Fibroblast of skin of right biceps (primary cell): ENCODE measurements around the gene U2AF1L4.

Experiments
- DNase-seq: peaks from one replicate; pipeline ENCODE4 v3.0.0-alpha.2; 2013

U2AF1L4 gene

DNA sequence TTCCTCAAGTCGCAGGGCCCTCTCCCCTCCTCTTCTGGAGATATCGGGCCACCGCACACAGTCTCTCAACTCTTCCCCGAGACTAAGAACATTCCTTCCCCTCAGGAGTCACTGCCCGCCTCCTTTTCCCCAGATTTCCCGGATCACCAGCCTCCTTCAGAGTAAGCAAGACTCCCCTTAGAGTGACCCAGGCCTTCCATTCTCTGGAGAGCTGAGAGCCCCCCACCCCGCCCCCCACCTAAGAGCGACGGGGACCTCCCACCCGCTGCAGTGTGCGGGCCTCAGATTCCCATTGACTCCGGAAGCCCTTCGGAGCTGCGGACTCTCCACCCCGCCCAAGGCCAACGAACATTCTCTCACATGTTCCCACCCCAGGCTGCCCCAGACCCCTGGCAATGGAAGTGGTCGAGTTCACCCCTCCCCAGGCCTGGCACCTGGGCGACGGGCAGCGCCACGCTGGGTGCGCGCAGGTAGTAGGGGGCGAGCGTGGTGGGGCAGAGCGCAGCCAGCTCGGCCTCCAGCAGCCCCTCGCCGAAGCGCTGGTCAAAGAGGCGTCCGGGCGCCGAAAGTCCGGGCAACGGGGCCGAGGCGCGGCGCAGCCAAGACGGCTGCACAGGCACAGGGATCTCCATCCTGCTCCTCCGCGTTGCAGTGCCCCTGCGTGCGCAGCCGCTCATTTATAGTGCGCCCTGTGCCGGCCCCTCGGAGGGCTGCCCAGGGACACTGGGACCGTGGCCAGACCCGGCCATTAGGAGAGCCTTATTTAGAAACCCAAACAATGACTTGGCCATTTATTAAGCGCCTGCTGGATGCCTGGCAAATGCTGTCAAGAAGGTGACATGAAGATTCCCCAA lies 11.4 kb upstream of the U2AF1L4 start, which contains the start of gene HSPB6:
Gene HSPB6 (minus strand): TSS at position 653 of the 854 bp plus-strand sequence. CDS start 21 bp downstream, at position 632.
- DNase-seq: peak; percentile 79

DNA sequence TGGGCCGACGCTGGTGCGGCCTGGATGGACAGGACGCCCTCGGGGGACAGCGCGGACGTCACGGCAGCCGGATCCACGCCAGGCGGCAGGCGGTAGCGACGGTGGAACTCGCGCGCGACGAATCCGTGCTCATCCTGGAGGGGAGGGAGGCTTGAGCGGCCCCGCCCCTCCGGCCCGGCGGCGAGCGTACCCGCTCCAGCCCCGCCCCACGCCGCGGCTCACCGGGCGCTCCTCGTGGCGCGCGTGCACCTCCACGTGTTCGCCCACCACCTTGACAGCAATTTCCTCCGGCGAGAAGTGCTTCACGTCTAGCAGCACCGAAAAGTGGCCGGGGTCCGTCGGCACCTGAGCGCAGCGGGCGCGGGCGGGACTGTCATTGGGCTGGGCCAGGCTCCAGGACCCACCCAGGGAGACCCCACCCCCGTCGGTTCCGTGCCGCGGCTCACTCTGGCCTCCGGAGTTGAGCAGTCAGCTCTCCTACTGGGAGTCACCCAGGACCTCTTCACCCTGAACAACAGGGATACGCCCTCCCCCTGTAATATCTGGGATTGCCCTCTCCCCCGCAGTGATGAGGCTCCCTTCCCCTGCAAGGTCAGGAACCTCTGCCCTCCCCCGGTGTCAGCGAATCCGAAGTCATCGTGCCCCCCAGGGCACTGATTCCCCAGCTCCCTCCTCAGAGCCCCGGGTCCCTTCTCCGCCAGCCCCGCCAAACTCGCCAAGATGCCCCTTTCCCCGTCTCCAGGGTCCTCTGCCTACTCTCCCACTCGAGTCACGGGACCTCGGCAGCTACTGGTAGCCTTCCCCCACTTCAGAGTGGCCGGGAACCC lies 10.5 kb upstream of the U2AF1L4 start:
- DNase-seq: peak; percentile 68

DNA sequence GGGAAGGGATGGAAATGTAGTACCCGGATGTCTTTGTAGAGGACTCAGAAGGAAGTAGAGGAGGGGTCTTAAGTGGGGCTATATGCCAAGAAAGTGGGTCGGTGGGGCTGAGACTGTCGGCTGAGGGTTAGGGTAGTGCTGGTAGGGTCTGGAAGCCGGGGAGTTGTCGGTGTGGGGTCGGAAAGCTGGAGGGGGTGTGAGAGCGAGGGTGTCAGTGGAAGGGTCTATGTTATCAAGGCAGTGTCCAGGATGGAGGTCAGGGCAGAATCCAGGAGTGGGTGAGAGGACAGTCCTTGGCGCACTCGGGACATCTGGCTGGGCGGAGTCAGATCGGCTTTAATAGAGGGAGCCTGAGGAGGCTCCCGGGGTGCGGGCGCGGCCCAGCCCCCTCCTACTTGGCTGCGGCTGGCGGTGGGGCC lies 9.9 kb upstream of the U2AF1L4 start:
- DNase-seq: no peak

DNA sequence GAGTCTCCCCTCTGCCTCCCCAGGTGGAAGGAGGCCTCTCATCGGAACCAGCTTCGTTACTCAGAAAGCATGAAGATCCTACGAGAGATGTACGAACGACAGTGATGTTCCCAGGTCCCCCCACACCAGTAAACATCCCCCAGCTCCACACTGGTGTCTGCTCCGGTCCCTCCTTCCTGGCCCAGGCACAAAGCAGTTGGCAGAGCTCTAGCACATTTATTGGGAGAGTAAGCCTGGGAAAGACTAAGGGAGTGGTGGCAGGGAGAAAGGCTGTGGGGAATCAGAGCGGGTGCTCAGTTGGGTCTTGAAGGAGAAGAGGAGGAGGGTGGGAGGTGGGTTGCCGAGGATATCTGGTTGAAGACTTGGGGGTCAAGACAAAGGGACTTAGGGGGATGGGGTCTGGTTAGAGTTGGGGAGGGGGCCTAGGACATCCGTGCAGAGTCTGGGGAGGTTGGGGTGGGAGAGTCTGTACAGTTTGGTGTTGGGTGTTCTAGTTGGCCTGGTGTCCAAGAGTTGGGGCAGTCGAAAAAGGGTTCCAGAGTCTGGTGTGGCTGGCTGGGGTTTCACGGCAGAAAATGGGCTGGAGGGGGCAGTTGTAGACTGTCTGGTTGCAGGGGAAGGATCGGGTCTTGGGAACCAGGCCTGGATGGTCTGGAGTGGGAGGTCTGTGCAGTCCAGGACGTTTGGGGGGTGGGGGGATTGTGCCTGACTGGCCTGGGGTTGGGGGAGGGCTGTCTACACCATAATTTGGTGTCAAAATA lies 9.3 kb upstream of the U2AF1L4 start:
- DNase-seq: no peak

DNA sequence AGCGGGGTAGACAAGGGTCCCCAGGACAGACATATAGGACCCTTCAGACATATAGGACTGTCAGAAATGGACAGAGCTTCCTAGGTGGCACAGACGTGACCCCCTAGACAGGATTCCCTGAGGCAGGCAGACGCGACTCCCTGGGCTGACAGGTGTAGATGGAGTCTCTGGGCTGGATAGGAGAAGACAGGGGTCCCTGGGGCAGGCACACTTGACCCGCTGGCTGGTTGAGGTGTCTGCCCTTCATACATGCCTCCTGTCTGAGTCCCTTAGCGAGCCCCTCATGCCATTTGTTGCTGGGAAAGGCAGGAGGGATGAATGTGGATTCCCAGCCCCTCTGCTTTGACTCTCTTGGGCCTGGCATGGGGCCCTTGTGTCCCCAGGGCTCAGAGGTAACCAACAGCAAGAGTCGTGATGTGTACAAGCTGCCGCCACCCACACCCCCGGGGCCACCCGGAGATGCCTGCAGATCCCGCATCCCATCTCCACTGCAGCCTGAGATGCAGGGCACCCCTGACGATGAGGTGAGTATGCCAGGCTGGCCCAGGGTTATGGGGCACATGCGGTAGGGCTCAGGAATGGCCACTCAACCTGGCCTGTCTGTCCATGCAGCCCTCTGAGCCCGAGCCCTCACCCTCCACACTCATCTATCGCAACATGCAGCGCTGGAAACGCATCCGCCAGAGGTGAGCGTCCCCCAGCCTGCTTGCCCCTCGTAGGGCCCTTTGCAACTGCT lies 8.6 kb upstream of the U2AF1L4 start:
- no peak for DNase-seq

DNA sequence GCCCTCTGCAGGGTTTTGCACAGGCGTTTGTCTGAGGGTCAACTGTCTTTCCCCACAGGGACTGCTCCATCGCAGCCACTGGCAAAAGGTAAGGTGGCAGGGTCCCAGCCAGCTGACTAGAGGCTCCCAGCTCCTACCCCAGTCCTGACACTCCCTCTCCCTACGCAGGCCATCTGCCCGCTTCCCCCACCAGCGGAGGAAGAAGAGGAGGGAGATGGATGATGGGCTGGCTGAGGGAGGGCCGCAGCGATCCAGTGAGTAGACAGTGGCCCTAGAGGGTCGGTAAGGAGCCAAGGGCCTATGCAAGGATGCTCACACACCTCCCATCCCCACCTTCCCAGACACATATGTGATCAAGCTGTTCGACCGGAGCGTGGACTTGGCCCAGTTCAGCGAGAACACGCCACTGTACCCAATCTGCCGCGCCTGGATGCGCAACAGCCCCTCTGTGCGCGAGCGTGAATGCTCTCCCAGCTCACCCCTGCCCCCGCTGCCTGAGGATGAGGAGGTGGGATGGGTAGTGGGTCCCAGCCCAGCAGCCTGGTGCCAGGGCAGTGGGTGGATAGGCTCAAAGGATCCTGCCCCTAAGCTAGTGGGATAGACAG lies 7.6 kb upstream of the U2AF1L4 start:
- DNase-seq: no peak

DNA sequence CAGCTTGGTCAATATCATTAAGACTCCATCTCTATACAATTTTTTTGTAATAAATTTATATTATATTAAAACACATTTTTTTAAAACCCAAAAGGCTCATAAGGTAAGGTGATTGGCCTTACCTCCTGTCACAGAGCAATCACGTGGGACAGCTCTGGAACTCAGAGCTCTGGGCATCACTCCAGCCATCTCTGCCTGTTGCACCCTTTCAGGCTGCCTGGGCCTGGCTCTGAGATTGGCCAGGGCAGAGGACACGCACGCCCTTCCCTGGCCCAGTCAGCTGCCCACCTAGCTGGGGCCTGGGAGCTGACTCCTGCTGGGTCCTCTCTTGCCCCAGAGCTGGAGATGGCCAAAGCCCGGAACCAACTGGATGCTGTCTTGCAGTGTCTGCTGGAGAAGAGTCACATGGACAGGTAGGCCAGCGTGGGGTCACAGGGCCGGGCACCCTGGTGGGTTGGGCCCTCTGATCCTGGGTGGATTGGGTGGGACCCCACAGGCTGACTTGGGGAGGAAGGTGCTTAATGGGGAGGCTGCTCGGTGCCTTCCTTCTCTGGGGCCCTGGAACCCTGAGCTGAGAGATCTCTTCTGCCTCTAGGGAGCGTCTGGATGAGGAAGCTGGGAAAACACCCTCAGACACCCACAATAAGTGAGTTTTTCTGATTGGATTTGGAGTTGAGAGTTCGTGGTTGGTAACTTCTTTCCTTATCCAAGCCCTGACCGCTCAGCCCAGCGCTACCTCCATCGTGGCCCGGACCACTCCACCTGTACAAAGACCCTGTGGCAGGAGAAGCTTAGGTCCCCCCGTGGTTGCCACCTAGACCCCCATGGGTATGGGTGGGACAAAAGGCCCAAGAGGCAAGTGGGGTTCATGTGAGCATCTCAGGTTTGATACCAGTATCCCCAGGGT lies 6.9 kb upstream of the U2AF1L4 start:
- no peak for DNase-seq

DNA sequence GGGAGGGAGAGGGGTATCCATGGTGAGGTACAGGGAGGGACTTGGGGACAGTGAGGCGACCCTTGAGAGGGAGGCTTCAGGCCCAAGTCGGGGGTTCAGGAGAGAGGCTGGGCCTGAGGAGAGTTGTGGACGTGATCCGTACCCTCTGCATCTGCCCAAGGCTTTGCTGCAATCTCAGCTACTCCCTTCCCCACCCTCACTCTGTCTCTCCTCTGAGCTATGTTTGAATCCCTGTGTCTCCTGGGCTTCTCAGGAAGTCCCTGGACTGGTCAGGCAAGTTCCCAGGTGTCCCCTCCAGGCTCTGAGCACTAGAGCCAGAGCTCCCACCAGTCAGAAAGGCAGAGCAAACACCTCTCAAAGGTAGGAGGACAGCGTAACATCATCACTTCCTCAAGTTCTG lies 4.9 kb upstream of the U2AF1L4 start:
- DNase-seq: no peak

DNA sequence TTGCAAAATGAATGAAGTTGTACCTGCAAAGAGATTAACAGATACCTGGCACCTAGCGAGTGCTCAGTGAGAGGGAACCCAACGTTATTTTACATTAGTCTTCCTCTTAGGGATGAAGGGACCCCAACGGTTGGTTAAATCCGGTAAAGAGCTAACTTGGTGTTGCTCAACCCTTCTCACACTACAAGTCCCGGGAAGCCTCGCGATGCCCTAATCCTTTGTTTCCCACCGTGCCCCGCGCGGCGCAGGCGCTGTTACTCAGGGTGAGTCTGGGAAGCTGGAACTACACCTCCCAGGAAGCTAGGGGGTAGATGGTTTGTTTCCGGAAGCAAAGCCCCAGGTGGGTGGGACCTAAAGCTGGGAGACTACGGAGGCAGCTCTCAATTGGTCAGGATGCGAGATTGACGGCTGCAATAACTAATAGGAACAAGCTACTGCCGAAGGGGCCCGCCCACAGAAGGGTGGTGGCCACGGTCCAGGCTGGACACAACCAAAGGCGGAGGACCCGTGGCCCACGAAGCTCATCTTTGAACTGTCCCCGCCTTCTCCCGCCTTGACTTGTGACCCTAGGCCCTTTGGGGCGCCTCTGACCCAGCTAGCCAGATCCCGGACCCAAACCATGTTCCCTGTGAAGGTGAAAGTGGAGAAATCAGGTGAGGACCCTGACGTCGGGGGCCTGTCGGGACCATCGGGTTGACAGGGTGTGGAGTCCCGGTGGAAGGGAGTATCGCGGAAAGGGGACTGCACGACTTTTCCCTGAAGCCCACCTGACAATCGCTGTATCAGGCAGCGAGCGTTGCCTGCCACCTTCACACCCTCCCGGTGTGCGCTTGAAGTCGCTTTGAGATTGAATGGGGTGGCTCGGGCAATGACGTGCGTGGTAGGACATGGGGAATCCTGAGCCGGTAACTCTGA lies 3.1 kb upstream of the U2AF1L4 start, which contains the start of gene LIN37:
Gene LIN37 (plus strand): TSS at position 471 of the 915 bp plus-strand sequence. CDS start 149 bp downstream, at position 620.
- DNase-seq: peak; percentile 99

DNA sequence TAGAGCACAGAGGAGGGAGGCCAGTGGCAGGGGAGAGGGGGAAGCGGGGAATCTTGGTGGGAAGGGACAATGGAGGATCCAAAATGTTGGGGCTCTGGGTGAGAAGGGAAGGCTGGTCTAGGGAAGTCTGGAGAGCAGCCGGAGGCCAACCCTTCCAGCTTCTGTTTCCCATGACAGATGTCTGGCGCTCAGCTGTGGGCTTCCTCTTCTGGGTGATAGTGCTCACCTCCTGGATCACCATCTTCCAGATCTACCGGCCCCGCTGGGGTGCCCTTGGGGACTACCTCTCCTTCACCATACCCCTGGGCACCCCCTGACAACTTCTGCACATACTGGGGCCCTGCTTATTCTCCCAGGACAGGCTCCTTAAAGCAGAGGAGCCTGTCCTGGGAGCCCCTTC lies 1.3 kb upstream of the U2AF1L4 start:
- no peak for DNase-seq

DNA sequence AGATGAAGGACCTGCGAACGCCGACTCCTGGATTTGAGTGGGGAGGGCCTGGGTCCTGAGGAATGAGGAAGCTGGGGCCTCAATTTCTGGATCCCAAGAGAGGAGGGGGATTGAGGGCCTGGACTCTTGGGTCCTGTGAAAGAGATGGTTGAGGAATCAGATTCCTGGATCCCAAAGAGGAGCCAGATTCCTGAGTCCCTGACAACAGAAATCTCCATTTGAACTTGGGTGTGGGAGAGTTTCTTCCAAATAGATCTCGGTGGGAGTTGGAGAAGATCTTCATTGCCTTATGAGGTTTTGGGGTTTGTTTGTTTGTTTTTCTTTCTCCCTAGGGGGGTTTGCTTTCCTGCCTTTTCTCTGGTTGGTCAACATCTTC lies 857 bp upstream of the U2AF1L4 start:
- no peak for DNase-seq

DNA sequence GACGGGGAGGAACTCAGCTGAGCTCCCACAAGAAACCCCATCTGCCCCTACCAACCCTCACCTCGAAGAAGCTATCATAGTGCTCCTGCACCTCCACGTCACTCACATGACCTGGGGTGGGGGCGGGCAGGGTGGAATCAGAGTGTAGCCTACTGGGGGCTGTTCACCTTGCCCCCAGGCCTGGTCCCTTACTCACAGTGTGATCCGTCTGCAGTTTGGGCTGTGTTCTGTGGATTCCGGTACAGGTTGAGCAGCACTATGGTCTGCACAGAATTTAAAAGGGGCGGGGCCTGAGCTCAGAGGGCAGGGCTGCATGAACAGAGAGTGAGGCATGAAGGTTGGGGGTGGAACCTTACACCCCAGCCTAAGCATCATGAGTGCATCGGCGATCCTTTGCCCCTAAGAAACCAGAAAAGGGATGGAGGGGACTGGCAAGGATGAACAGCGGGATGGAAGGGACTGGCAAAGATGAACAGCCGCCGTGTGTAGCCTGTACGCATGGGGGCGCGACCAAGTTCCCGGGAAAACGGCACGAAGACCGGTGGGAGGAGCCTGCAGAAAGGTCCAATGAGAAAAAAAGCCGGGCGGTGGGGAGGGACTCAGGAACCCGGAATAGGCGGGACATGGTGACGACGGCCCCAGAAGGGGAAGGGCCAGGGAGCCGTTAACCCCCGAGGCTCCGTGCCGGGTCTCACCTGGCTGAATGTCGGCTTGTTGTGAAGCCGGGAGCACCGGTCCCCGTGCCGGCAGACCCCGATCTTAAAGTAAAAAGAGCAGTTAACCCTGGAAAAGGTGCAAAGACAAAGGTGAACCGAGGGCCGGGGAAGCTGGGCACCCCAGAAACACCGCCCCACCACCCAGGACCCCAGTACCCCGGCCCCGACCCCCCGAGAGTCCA lies 539 bp downstream of the U2AF1L4 start:
- peak; percentile 97 for DNase-seq

DNA sequence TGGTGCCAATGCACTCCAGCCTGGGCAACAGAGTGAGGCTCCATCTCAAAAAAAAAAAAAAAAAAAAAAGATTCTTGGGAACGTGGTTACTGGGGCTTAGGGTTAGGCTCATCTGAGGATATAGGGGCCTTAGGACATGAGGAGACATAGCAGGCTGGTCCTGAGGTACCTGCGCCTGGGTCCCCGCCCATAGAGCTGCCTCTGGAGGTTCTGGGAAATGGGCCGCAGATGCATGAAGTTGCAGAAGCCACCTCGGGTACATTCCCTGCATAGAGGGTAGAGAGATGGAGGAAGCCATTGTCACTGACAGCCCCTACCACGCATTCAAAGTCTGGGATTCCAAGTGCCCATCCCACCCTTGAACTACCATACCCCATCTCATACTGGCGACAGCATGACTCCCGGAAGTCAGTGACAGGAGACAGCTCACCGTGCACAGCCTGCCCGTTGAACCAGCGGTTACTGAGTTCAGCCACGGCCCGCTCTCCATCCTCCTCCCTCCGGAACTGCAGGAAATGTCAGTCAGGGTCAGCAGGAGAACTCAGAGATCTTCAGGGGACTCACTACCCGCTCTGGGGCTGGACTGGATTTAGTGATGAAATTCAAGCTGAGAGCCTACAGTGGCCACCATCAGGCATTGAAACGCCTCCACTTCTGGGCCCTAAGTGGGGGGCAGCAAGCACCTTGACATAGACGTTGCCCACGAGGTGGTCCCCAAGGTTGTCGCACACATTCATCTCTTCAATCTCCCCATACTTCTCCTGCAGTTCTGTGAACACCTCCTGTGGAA lies 1.4 kb downstream of the U2AF1L4 start:
- no peak for DNase-seq

DNA sequence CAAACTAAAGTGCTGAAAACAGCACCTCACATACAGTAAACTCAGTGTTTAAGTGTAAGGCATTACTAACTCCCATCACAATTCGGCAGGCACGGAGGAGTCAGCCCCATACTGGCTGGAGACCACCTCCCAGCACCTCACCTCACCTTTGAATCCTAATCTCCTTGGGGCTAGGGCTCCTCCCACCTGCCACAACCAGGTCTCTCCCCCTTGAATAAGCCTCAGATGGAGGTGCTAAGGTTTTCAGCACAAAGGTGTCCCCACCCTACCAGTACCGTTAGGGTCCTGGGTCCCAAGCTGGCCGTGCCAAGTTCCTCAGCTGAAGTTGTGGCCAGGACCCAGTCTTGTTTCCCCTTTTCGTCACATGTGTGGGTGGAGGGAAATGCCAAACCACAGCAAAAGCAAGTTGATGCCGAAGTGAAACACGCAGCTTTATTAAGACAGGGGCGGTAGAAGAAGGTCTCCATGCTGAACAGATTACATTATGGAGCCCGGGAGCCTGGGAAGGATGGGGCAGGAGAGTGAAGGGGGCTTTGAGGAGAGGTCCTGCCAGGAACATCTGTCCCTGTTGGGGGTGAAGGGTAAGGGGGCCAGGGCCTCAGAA lies 3.0 kb downstream of the U2AF1L4 start, which contains the start of gene IGFLR1:
Gene IGFLR1 (minus strand): TSS at position 332 of the 604 bp plus-strand sequence. CDS start 1,272 bp downstream, outside the sequence.
- DNase-seq: no peak

DNA sequence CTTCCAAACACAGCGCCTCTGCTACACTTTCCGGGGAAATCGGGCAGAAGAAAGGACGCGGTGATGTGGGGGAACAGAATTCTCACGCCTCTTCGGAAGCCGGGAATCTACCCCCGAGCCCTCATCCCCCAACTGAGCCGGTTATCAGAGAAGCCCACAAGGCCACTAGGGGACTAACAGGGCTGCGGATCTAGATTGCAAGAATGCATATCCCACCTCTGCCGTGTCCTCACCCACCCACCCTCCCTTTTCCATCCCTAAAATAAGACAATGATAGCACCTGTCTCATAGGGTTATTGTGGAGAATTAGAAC lies 4.1 kb downstream of the U2AF1L4 start:
- DNase-seq: no peak

DNA sequence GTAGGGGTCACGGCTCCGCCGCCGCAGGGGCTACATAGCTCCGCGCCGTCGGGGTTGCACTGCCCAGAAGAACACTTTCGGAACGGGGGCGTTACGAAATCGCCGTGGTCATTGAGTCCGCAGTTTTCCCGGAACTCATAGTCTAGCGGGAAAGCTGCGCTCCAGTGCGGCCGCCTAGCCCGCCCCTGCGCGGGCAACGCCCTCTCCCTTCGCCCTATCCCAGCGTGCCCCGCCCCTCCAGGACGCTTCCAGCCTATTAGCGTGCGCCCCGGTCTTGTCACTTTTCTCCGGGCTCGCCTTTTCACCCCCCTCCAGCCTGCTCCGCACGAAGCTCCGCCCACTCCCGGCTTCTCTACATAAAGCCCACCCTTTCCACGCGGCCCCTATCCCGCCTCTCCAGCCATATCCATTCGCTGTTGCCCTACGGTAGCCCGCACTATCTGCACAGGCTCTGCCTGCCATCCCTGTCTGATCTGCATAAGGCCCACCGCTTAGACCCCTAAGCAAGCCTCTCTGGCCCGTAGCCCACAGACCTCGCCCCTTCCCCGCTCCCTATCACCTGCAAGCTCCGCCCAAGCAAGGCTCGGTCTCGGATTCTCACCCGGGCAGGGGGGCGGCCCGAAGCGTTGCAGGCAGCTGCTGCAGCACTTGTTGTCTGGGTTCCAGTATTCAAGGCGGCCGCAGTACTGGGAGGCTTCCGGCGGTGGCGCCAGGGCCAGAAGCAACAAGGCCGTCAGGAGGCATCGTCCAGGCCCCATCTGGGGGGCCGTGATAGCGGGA lies 4.6 kb downstream of the U2AF1L4 start:
- DNase-seq: peak; percentile 96

DNA sequence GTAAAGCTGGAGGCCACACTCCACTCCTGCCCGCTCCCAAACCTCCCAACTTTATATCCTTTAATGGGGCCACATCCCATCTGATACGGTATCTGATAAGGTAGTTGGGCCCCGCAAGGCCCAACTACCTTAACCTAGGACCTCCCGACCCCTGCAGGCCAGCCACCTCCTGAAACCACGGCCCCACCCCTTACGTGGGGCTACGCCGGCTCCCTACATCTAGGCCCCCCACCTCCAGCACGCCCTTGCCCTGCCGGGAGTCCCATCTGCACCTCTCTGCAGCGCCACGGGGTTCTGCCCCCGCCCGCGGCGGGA lies 5.2 kb downstream of the U2AF1L4 start:
- DNase-seq: no peak
